Limb (tissue), 2 donors: ENCODE data around the gene GNA15.

ENCODE experiments used
- DNase-seq, 2 donors: peaks; one replicate each; pipeline ENCODE4 v3.0.0-alpha.2; 2016; ENCODE audit errors: extremely low spot score in 2 of 2

GNA15 gene

GRCh38 chr19:3106509-3107141, 29.2 kb upstream of the GNA15 start:
- no peak for DNase-seq

DNA sequence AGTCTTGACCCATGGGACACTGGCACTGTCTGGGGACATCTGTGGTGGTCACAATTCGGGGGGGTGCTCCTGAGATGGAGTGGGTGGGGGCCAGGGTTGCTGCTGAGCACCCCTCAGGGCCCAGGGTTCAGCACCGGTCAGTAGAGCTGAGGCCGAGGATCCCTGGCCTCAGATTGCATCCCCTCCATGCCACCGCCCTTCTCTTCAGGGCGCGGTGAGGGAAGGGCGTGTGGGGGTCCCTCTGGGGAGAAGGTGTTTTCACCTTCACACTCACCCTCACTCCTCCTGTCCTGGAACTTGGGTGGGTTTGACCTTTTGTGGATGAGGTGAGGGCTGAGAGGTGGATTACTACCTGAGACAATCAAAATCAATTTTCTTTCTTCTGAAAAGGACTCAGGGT, 28.2 kb upstream of the GNA15 start:
- DNase-seq, result no peak

GRCh38 chr19:3108775-3109174, 27.1 kb upstream of the GNA15 start:
- no peak for DNase-seq

GRCh38 chr19:3109491-3109890, 26.3 kb upstream of the GNA15 start:
- no peak for DNase-seq

DNA sequence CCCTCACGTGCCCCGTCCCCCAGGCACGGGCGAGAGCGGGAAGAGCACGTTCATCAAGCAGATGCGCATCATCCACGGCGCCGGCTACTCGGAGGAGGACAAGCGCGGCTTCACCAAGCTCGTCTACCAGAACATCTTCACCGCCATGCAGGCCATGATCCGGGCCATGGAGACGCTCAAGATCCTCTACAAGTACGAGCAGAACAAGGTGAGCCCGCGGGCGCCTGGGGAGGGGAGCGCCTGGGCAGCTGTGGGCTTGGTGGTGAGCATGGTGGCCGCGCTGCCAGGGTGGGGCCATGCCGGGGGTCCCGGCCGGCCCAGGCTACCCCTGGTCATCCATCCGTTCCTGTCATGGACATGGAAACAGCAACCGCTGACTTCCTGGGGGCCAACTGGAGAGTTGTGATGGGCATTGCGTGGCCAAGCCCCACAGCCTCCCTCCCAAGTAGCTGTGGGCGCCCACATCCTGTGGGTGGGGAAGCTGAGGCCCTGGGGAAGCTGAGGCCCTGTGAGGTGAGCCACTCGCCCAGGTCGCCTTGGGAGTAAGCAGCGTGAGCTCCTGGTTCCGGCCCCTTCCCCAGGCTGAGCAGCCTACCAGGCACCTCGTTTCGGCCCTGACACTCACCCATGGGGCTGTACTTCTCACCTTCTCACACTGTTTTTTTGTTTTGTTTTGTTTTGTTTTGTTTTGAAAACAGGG, 25.6 kb upstream of the GNA15 start:
- no peak for DNase-seq

DNA sequence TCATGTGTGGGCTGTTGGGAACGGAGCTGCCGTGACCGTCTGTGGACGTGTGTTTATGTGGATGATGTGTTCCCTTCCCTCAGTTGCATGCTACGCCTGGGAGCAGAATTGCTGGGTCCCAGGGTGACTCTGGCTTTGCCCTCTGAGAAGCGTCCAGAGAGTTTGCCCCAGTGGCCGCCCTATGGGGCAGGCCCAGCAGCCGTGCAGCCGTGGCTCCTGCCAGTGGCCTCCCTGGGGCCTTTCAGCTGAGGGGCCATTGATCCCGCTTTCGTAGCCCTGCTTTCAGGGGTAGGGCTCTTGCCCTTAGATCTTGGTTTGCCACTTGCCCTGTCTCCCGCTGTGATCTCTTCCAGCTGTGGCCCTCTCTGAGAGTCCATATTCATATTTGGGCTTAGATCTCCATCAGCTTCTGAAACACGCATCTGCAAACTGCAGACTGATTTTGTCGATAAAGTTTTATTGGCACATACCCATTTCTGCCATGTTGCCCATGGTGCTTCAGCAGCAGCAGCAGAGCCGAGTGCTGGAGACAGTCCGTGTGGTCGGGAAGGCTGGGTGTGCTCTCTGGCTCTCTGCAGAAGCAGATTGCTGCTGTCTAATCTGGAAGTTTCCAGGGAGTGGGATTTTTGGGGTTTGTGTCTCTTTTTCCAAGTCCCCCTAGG, 24.1 kb upstream of the GNA15 start:
- DNase-seq, result no peak

GRCh38 chr19:3112375-3113099, 23.3 kb upstream of the GNA15 start:
- DNase-seq, result no peak

DNA sequence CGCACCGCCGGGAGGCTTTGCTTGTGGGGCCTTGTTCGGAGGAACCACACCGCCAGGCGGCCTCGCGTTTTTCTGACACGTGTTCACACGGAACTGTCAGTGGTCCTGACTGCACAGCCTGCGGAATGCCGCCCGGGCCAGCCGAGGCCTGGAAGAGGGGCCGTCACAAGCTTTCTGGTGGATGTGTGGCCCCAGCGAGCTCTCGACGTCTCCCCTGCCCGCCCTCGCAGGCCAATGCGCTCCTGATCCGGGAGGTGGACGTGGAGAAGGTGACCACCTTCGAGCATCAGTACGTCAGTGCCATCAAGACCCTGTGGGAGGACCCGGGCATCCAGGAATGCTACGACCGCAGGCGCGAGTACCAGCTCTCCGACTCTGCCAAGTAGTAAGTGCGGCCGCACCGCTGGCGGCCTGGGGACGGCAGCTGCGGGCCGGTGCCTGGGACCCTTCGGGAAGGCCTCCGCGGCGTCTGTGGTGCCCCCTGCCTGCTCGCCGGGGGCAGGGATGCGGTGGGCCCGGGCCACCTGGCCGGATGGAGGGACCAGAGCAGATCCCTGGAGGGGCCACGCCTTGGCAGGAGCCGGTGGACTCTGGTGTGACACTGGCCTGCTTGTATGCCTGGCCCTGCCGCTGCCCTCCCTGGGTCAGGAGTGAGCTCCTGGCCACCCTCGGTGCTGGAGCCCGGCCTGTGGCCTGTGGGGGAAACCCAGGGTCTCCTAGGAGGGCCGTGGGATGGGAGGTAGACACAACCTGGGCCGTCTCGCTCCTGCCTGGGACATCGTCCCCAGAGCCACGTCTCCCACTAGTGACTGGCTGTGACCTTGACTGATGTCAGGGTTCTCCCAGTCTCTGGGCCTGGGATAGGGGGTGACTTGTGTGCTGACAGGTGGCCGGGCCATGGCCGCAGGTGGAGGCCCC, 22.5 kb upstream of the GNA15 start:
- no peak for DNase-seq

GRCh38 chr19:3114018-3114726, 21.7 kb upstream of the GNA15 start:
- no peak for DNase-seq

DNA sequence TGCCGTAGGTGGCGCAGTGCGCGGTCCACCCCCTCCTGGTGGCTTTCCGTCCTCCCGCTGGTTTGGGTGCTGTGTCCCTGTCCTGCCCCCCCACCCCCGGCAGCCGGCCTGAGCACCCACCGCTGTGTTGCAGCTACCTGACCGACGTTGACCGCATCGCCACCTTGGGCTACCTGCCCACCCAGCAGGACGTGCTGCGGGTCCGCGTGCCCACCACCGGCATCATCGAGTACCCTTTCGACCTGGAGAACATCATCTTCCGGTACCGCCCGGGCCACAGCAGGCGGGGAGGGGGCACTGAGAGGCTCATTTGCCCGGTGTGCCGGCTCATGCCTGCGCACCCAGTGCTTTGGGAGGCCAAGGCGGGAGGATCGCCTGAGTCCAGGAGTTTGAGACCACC, 21.0 kb upstream of the GNA15 start:
- no peak for DNase-seq

DNA sequence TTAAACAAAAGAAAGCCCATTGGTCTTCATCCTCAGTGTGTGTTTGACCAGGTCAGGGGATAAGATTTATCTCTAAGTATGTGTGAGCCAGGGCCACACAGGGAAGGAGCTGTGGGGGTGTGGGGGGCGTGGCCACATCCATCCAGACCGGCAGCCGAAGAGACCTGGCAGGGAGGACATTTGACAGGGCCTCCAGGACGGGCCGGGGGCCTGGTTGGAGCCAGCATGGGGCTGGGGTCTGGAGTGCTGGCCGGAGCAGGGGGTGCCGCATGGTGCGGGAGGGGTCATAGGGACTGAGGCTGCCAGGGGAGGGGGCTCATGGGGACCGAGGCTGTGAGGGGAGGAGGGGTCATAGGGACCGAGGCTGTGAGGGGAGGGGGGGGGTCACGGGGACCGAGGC, 20.4 kb upstream of the GNA15 start:
- DNase-seq, result no peak

DNA sequence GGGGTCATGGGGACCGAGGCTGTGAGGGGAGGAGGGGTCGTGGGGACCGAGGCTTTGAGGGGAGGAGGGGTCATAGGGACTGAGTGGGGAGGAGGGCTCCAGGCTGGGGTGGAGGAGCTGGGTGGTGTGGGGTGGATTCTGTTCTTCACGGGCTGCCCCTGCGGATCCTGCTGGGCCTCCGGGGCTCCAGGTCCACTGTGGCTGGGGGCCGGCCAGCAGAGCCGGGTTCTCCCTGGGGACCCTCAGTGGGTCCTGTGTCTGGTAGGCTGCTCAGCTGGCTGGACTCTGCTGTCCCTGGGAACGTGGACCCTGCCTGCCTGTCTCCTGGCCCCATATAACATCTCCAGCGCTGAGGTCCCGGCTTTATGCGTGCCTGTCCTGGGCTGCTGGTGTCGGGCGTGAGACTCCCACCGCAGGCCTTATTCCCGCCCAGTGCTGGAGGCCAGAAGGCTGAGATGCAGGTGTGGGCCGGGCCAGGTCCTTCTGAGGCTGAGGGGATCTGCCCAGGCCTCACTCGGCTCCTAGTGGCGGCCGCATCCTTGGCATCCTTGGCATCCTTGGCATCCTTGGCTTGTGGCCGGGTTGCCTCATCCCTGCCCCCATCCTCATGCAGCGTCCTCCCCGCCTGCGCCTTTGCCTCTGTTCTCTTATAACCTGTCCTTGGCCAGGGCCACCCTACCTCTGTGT, 19.8 kb upstream of the GNA15 start:
- DNase-seq, result no peak

- DNase-seq, result no peak
Observed at GRCh38 chr19:3116621-3117020, 19.2 kb upstream of the GNA15 start.

DNA sequence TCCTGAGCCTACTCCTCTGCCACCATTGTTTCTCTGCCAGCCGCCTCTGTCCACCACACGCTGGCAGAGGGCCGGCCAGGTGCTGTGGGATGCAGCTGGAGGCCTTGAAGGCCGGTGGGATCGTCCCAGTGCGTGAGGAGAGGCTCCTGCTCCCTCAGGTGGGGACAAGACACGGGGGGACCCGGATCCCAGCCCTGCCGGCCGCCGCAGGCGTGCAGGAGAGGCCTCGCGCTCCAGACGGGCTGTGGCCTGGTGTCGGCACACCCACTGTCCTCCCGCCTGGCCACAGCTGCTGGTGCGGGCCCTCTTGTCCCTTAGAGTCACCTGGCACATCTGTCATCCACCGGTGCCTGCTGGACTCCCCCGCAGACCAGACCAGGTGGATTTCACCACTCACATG, 18.1 kb upstream of the GNA15 start:
- DNase-seq, result no peak

DNA sequence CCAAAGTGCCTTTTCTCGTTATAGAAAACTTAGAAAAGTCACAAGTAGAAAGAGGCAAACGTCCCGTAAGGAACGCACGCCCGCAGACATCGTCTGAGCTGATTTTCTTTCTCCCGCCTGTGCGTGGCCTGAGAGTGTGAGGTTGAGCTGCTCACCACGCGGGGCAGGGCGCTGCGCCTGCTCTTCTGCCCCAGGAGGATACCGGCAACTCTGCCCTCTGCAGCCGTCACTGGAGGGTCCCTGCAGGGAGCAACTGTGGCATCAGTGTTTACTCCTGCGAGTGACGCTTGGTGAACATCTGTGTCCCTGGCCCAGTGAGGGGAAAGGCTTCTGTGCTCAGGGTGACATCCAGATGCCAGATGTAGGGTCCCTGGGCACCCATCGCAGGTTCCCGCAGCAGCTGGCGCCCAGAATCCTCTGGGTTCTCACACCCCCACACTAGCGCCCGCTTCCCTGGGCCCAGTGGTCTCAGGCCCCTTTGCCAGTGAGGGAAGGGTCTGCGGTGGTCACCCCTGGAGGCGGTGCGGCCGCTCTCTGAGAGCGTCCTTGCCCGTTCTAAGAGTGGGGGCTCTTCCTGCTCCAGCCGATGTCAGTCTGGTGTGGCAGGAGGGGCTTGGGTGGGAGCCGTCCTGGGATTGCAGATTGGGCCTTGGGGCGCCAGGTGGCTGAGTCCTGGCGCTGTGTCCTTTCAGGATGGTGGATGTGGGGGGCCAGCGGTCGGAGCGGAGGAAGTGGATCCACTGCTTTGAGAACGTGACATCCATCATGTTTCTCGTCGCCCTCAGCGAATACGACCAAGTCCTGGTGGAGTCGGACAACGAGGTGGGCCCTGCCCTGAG, 17.4 kb upstream of the GNA15 start:
- DNase-seq, result no peak

GRCh38 chr19:3119071-3119595, 16.7 kb upstream of the GNA15 start:
- DNase-seq, result no peak

DNA sequence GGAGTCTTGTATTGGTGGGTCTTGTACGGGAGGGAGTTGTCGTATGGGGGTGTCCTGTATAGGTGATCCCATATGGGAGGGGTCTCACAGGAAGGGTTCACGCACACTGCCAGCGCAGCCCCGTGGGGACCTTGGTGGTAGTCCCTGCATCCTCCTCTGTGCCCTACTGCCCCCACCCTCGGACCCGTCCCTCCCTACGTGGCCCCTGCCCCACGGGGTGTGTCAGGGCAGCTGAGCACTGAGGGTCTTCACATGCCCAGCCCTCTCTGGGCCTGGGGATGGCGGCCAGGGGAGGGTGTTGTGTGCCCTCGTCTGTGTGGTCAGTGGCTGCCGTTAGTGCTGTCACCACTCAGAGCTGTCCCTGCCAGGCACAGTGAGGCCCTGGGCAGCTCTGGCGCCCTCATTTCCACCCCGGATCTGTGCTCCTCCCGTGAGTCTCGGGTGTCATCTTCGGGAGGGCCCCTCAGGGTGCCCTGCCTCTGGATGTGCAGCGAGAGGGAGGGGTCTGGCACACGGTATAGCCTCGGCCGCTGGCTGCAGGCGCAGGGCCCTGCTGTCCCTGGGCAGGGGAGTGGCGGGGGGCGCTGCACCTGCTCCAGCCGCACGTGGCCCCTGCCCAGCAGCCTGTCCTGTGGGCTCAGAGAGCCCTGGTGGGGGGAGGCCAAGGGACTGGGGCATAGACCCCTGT, 16.0 kb upstream of the GNA15 start:
- DNase-seq, result no peak

DNA sequence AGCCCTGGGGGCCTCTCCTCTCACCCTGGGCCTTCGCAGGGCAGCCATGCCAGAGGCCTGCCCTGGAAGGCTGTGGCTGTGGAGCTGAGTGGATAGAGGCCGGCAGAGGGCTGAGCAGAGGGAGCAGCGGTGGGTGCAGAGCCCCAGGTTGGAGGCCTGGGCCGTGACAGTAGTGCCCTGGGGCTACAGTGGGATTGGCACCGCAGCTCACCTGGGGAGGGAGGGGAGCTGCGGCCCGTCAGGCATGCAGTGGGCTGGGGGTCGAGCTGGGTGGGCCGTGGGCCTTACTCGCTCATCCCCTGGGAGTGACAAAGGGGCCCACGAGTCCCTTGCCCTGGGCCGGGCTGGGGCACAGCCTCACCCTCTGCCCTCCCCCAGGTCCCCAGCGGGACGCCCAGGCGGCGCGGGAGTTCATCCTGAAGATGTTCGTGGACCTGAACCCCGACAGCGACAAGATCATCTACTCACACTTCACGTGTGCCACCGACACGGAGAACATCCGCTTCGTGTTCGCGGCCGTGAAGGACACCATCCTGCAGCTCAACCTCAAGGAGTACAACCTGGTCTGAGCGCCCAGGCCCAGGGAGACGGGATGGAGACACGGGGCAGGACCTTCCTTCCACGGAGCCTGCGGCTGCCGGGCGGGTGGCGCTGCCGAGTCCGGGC, 15.1 kb upstream of the GNA15 start:
- DNase-seq, result no peak
